H1 (cell line): Measurements from ENCODE around the gene PRRX2.
"Not testable (repeated sequence)": the region's sequence is repeated elsewhere in the genome, so short reads cannot be mapped to it uniquely, and the experiment has no call there.

Experiments used
- CTCF ChIP-seq, 3 experiments: IDR thresholded peaks; 1 replicate in 2 of 3; 2 replicates in 1 of 3; pipeline versions ENCODE4 v1.5.1 to v1.6.1; 2011; ENCODE audit warnings: low read length in 3 of 3, mild to moderate bottlenecking in 3 of 3, inconsistent platforms in 2 of 3, low read depth in 1 of 3, moderate library complexity in 1 of 3; ENCODE audit not compliant: insufficient read depth in 1 of 3; ENCODE audit errors: control extremely low read depth in 1 of 3
- MAX ChIP-seq: IDR thresholded peaks from 2 replicates; pipeline ENCODE4 v1.6.1; 2012; ENCODE audit warnings: inconsistent platforms
- RAD21 ChIP-seq, 2 experiments: IDR thresholded peaks in 1 of 2; conservative IDR thresholded peaks in 1 of 2; 2 replicates each; pipeline ENCODE4 v1.6.1; 2011; ENCODE audit warnings: low read depth in 2 of 2, low read length in 2 of 2, improper control_type of control experiment in 1 of 2, inconsistent platforms in 1 of 2, mild to moderate bottlenecking in 1 of 2, moderate library complexity in 1 of 2
- SIN3A ChIP-seq, 2 experiments: IDR thresholded peaks in 1 of 2; conservative IDR thresholded peaks in 1 of 2; 2 replicates each; pipeline ENCODE4 v1.6.1; 2011 to 2012; ENCODE audit warnings: low read length in 2 of 2, improper control_type of control experiment in 1 of 2, low read depth in 1 of 2, mild to moderate bottlenecking in 1 of 2
- SIRT6 ChIP-seq: IDR thresholded peaks from one replicate; pipeline ENCODE4 v1.7.1; 2012; ENCODE audit warnings: low read length, inconsistent platforms
- USF2 ChIP-seq: IDR thresholded peaks from 2 replicates; pipeline ENCODE4 v1.6.1; 2011; ENCODE audit warnings: low read length, improper control_type of control experiment
- ZNF274 ChIP-seq: IDR thresholded peaks from 2 replicates; pipeline ENCODE4 v1.7.0; 2012; ENCODE audit warnings: low read length, borderline replicate concordance; ENCODE audit errors: extremely low read depth

- not testable (repeated sequence) for TF ChIP-seq CTCF (IDR thresholded peaks at IDR 0.05; ENCODE audit: control extremely low read depth in 1 of 3, insufficient read depth in 1 of 3, low read depth in 1 of 3, low read length in 3 of 3); RAD21 (IDR thresholded peaks at IDR 0.05 in 1 of 2, conservative IDR thresholded peaks at IDR 0.05 in 1 of 2; ENCODE audit: low read depth in 2 of 2, low read length in 2 of 2); MAX; USF2; SIN3A (conservative IDR thresholded peaks at IDR 0.05 in 1 of 2, IDR thresholded peaks at IDR 0.05 in 1 of 2; ENCODE audit: low read depth in 1 of 2, low read length in 2 of 2); ZNF274; SIRT6
Measured at GRCh38 chr9:129636343-129636742, 29.1 kb upstream of the PRRX2 start.
